ENCODE data around the gene SMCO2. TPM values are rescaled to one million over a fixed set of nuclear protein-coding genes. Genes with fewer than 3 reads are reported as not detected.
A peak's percentile ranks its signal among the peaks of the same experiment; 100 is the strongest.

The SMCO2 gene
- total and polyA plus RNA-seq, 4 donors = not detected

DNA sequence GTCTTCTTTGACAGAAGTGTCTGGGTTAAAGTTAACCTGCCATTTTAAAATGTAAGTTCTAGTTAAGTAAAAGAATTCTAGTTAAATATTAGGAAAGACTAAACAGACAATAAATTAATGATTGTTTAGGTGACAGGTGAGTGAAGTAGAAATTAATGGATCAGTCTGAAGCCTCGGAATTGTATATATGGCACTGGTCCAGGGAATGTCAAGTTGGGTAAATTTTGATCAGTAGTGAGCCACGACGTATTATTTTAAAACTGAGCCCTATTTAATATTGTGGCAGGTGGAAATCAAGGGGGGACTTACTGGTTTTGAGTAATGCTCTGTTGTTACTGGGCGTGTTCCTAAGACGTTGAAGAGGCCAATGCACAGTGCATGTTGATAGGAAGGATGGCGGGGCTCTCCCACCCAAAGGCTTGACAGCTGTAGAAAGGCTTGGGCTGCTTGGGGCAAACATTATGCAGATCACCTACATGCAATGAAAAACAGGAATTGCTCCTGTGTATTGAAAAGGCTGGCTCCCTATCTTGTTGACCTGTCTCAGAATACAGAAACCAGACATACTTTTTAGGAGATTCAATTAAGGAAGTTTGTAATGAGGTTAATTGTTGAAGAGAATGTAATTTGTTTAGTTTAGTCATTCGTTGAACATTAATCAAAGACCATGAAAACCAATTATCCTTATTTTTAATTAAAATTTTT lies 71.6 kb downstream of the SMCO2 start:
- Histone ChIP-seq H3K9ac (ENCODE audit: low read depth in 1 of 2, low read length in 2 of 2) (no peak overlapping the region), H3K27ac (ENCODE audit: low read depth in 1 of 2, low read length in 2 of 2) (no peak overlapping the region), H3K36me3 (ENCODE audit: control insufficient read depth in 4 of 4, insufficient read depth in 3 of 4, low read depth in 1 of 4, low read length in 3 of 4) (no peaks in the 10 kb centered on the region), H3K27me3 (ENCODE audit: control insufficient read depth in 4 of 4, insufficient read depth in 4 of 4, low read length in 3 of 4) (no peaks in the 10 kb centered on the region), H3K4me1 (ENCODE audit: control insufficient read depth in 4 of 4, insufficient read depth in 4 of 4, low read length in 3 of 4) (peaks cover 0 to 2% (median under 1%) of the 10 kb centered on the region in 4 donors), H3K4me3 (ENCODE audit: low read depth in 1 of 3, low read length in 3 of 3) (no peak overlapping the region), H3K9me3 (ENCODE audit: control insufficient read depth in 4 of 4, low read length in 3 of 4) (no peaks in the 10 kb centered on the region)
- no peak for TF ChIP-seq TAF1 (conservative IDR thresholded peaks at IDR 0.05)
- TF ChIP-seq SP1 (IDR thresholded peaks at IDR 0.05) = no peak
- no peak for DNase-seq (ENCODE audit: low spot score)
- WGBS = 80% methylated on average over 7 of the region's 7 CpGs

DNA sequence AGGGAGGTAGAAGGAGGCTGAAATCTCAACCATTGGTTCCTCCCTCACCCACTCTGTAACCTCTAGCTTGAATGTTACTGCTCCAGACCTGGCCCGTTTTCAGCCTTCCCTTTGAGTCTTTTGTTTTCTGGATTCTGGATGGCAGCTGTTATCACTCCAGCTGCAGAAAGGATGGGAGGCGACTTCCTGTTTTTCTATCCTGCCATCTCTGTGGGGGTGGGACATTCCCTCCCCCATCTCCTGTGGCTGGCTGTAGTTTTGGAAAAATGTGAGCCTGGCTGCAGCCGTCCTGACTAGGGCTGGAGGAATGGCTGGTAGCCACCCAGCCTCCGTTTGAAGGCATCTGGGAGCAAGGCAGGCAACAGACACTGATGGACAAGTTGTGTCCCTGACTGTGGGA lies 74.5 kb downstream of the SMCO2 start:
- TF ChIP-seq RAD21 (IDR thresholded peaks at IDR 0.05) = peak in 1 of 2 donors; percentile 8
- no peak for TF ChIP-seq HNF4G (IDR thresholded peaks at IDR 0.05)
- TF ChIP-seq TAF1 (conservative IDR thresholded peaks at IDR 0.05) = no peak
- peaks cover 0 to 14% (median 6%) of the 10 kb centered on the region in 4 donors for H3K4me1 ChIP-seq (ENCODE audit: control insufficient read depth in 4 of 4, insufficient read depth in 4 of 4, low read length in 3 of 4)
- no peaks in the 10 kb centered on the region for H3K9me3 ChIP-seq (ENCODE audit: control insufficient read depth in 4 of 4, low read length in 3 of 4)
- DNase-seq (ENCODE audit: low spot score) = no peak
- WGBS = 75% methylated on average over 4 of the region's 4 CpGs
- no peaks in the 10 kb centered on the region for H3K36me3 ChIP-seq (ENCODE audit: control insufficient read depth in 4 of 4, insufficient read depth in 3 of 4, low read depth in 1 of 4, low read length in 3 of 4)
- H3K27ac ChIP-seq (ENCODE audit: low read depth in 1 of 2, low read length in 2 of 2) = no peak overlapping the region
- H3K9ac ChIP-seq (ENCODE audit: low read depth in 1 of 2, low read length in 2 of 2) = no peak overlapping the region
- H3K27me3 ChIP-seq (ENCODE audit: control insufficient read depth in 4 of 4, insufficient read depth in 4 of 4, low read length in 3 of 4) = no peaks in the 10 kb centered on the region
- no peak overlapping the region for H3K4me3 ChIP-seq (ENCODE audit: low read depth in 1 of 3, low read length in 3 of 3)

DNA sequence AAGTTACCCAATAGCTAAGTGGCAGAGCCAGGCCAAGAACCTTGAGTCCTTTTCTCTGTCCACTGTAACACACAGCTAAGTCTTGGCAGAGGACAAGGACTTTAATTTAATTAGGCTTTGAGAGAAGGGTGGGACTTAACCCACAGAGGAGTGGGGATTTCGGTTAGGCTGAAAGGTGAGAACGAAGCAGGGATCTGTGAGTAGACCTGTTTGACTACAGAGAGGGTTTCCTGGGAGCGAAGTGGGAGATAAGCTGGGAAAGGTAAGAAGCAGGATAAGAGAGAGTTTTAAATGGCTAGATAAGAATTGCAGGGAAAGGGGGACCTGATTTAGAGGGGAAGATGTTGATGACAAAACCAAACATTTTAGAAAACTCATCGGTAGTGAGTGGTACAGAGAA lies 75.4 kb downstream of the SMCO2 start:
- H3K4me3 ChIP-seq (ENCODE audit: low read depth in 1 of 3, low read length in 3 of 3) = no peak overlapping the region
- no peak for DNase-seq (ENCODE audit: low spot score)
- no peak overlapping the region for H3K9ac ChIP-seq (ENCODE audit: low read depth in 1 of 2, low read length in 2 of 2)
- H3K27me3 ChIP-seq (ENCODE audit: control insufficient read depth in 4 of 4, insufficient read depth in 4 of 4, low read length in 3 of 4) = no peaks in the 10 kb centered on the region
- WGBS = 98% methylated on average over 4 of the region's 4 CpGs
- peaks cover 2 to 19% (median 6%) of the 10 kb centered on the region in 4 donors for H3K4me1 ChIP-seq (ENCODE audit: control insufficient read depth in 4 of 4, insufficient read depth in 4 of 4, low read length in 3 of 4)
- no peak overlapping the region for H3K27ac ChIP-seq (ENCODE audit: low read depth in 1 of 2, low read length in 2 of 2)
- no peak for TF ChIP-seq RAD21 (IDR thresholded peaks at IDR 0.05)
- no peak for TF ChIP-seq HNF4G (IDR thresholded peaks at IDR 0.05)
- no peaks in the 10 kb centered on the region for H3K36me3 ChIP-seq (ENCODE audit: control insufficient read depth in 4 of 4, insufficient read depth in 3 of 4, low read depth in 1 of 4, low read length in 3 of 4)
- H3K9me3 ChIP-seq (ENCODE audit: control insufficient read depth in 4 of 4, low read length in 3 of 4) = no peaks in the 10 kb centered on the region

DNA sequence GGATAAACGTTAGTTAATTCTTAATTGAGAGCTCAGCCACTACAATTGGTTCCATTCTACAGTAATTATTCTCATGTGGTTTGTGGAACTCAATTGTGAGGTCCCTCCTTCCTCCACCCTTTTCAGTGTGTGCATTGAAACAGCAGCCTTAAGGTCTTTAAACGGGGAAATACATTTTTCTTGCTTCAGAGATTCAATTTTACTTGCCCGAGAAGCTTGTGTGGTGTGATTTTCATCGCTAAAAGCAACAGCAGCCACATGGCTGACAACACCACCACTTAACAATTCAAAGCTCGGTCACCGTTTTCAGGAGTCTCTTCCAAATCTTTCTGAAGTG lies 76.7 kb downstream of the SMCO2 start:
- WGBS = under 1% methylated on average over 6 of the region's 6 CpGs
- H3K4me3 ChIP-seq (ENCODE audit: low read depth in 1 of 3, low read length in 3 of 3) = peak overlapping the region; percentile 54 to 89 (median 82)
- H3K9me3 ChIP-seq (ENCODE audit: control insufficient read depth in 4 of 4, low read length in 3 of 4) = no peaks in the 10 kb centered on the region
- H3K36me3 ChIP-seq (ENCODE audit: control insufficient read depth in 4 of 4, insufficient read depth in 3 of 4, low read depth in 1 of 4, low read length in 3 of 4) = no peaks in the 10 kb centered on the region
- H3K27ac ChIP-seq (ENCODE audit: low read depth in 1 of 2, low read length in 2 of 2) = peak overlapping the region; percentile 94 to 98
- H3K27me3 ChIP-seq (ENCODE audit: control insufficient read depth in 4 of 4, insufficient read depth in 4 of 4, low read length in 3 of 4) = no peaks in the 10 kb centered on the region
- peak overlapping the region; percentile 61 to 95 for H3K9ac ChIP-seq (ENCODE audit: low read depth in 1 of 2, low read length in 2 of 2)
- TF ChIP-seq, protein P1, sequence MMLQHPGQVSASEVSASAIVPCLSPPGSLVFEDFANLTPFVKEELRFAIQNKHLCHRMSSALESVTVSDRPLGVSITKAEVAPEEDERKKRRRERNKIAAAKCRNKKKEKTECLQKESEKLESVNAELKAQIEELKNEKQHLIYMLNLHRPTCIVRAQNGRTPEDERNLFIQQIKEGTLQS (IDR thresholded peaks at IDR 0.05) = no peak
- TF ChIP-seq RXRA (IDR thresholded peaks at IDR 0.05) = no peak
- DNase-seq (ENCODE audit: low spot score) = no peak
- H3K4me1 ChIP-seq (ENCODE audit: control insufficient read depth in 4 of 4, insufficient read depth in 4 of 4, low read length in 3 of 4) = peaks cover 5 to 26% (median 8%) of the 10 kb centered on the region in 4 donors

Measured in liver (tissue), 9 donors.